H1 (cell line): ENCODE measurements around the gene TOP3A. TPM values are rescaled to one million over a fixed set of nuclear protein-coding genes. Genes with fewer than 3 reads are reported as not detected.

ENCODE experiments used
- CTCF ChIA-PET: fragments of 300-600 bp; sonication (Branson Sonifier 250); formaldehyde crosslinking; loops from one replicate; lab custom pipeline; 2021; ENCODE audit not compliant: partially characterized antibody; lab: Charles Lee
- POLR2A ChIA-PET: fragments of 300-600 bp; sonication (Branson Sonifier 250); formaldehyde crosslinking; loops from one replicate; lab custom pipeline; 2021; ENCODE audit warnings: inconsistent platforms; ENCODE audit not compliant: partially characterized antibody; lab: Charles Lee
- DNase-seq, 2 experiments: peaks; one replicate each; pipeline versions ENCODE4 v3.0.0 to v3.0.0-alpha.2; 2010 to 2022; ENCODE audit warnings: low spot score in 2 of 2, low read depth in 1 of 2, mixed read lengths in 1 of 2
- FAIRE-seq: peaks from 2 replicates; lab custom pipeline; 2011; peaks lifted over from hg19 to GRCh38; lab: Jason Lieb, UNC
- H2AFZ ChIP-seq: 2 replicates; pipeline ENCODE4 v1.8.1; 2012; ENCODE audit warnings: low read length, inconsistent platforms
- H2AK5ac ChIP-seq: 2 replicates; pipeline ENCODE4 v1.6.1; 2013; ENCODE audit warnings: low read depth, low read length
- H2BK120ac ChIP-seq: replicated peaks from 2 replicates; pipeline ENCODE3; 2013; ENCODE audit warnings: low read depth, low read length, inconsistent platforms
- H2BK12ac ChIP-seq: 2 replicates; pipeline ENCODE4 v1.6.1; 2013; ENCODE audit warnings: low read depth, low read length
- H2BK15ac ChIP-seq: 2 replicates; pipeline ENCODE4 v1.6.1; 2013; ENCODE audit warnings: low read length
- H2BK20ac ChIP-seq: 2 replicates; pipeline ENCODE4 v1.6.1; 2013; ENCODE audit warnings: low read length
- H2BK5ac ChIP-seq: 2 replicates; pipeline ENCODE4 v1.6.1; 2013; ENCODE audit warnings: low read depth, low read length
- H3K14ac ChIP-seq: 2 replicates; pipeline ENCODE4 v1.6.1; 2013; ENCODE audit warnings: inconsistent platforms; ENCODE audit not compliant: insufficient read length
- H3K18ac ChIP-seq: 2 replicates; pipeline ENCODE4 v1.6.1; 2013; ENCODE audit warnings: low read length; ENCODE audit errors: extremely low read depth
- H3K23ac ChIP-seq: 2 replicates; pipeline ENCODE4 v1.6.1; 2013; ENCODE audit warnings: inconsistent platforms; ENCODE audit not compliant: insufficient read length
- H3K23me2 ChIP-seq: 2 replicates; pipeline ENCODE4 v1.6.1; 2013; ENCODE audit warnings: low read depth, low read length
- H3K27ac ChIP-seq: 2 replicates; pipeline ENCODE4 v1.6.1; 2011; ENCODE audit warnings: low read depth, low read length, inconsistent platforms
- H3K27me3 ChIP-seq, 4 experiments: replicated peaks in 1 of 4; 1 replicate in 1 of 4; 2 replicates in 3 of 4; pipeline versions ENCODE4 v1.6.1 to v1.8.1; 2011 to 2013; ENCODE audit warnings: low read length in 3 of 4, mild to moderate bottlenecking in 3 of 4, inconsistent platforms in 2 of 4, mixed read lengths in 2 of 4, moderate library complexity in 1 of 4; ENCODE audit not compliant: control insufficient read depth in 3 of 4, insufficient read depth in 3 of 4; ENCODE audit errors: extremely low read depth in 1 of 4
- H3K36me3 ChIP-seq, 4 experiments: 2 replicates each; pipeline versions ENCODE4 v1.6.1 to v1.8.1; 2011 to 2013; ENCODE audit warnings: mild to moderate bottlenecking in 4 of 4, low read length in 3 of 4, moderate library complexity in 2 of 4, control low read depth in 1 of 4, inconsistent platforms in 1 of 4; ENCODE audit not compliant: insufficient read depth in 4 of 4, control insufficient read depth in 2 of 4
- H3K4ac ChIP-seq: replicated peaks from 2 replicates; pipeline ENCODE3; 2013; ENCODE audit warnings: low read length, low read depth, mixed read lengths, inconsistent platforms; ENCODE audit not compliant: insufficient read length
- H3K4me1 ChIP-seq, 4 experiments: replicated peaks in 1 of 4; 1 replicate in 1 of 4; 2 replicates in 3 of 4; pipeline versions ENCODE4 v1.6.1 to v1.8.1; 2011 to 2013; ENCODE audit warnings: low read length in 3 of 4, inconsistent platforms in 2 of 4, mixed read lengths in 1 of 4; ENCODE audit not compliant: insufficient read depth in 4 of 4, control insufficient read depth in 3 of 4
- H3K4me2 ChIP-seq, 2 experiments: 2 replicates each; pipeline versions ENCODE4 v1.6.1 to v1.8.1; 2011 to 2013; ENCODE audit warnings: low read depth in 2 of 2, low read length in 2 of 2, control low read depth in 1 of 2, inconsistent platforms in 1 of 2, mild to moderate bottlenecking in 1 of 2; ENCODE audit not compliant: insufficient read depth in 1 of 2
- H3K4me3 ChIP-seq, 4 experiments: fragments of 200-600, 300-600 bp in 1 of 4; sonication (generic), shearing (Covaris generic), sonication (Bioruptor Twin) in 1 of 4; 2 replicates each; pipeline versions ENCODE4 v1.5.1 to v1.8.1; 2011 to 2016; ENCODE audit warnings: low read length in 4 of 4, low read depth in 3 of 4, control low read depth in 2 of 4, inconsistent platforms in 2 of 4, mild to moderate bottlenecking in 2 of 4, mixed read lengths in 1 of 4, moderate library complexity in 1 of 4; ENCODE audit not compliant: insufficient read depth in 2 of 4; ENCODE audit errors: extremely low read depth in 1 of 4
- H3K56ac ChIP-seq: replicated peaks from 2 replicates; pipeline ENCODE3; 2013; ENCODE audit warnings: low read depth, mild to moderate bottlenecking, mixed read lengths, low read length, inconsistent platforms; ENCODE audit not compliant: insufficient read length
- H3K79me1 ChIP-seq: 2 replicates; pipeline ENCODE4 v1.6.1; 2013; ENCODE audit warnings: low read depth, low read length, control low read depth
- H3K79me2 ChIP-seq, 2 experiments: 2 replicates each; pipeline versions ENCODE4 v1.6.1 to v1.8.1; 2012 to 2013; ENCODE audit warnings: low read length in 2 of 2, mild to moderate bottlenecking in 2 of 2, inconsistent platforms in 1 of 2; ENCODE audit not compliant: insufficient read depth in 2 of 2, control insufficient read depth in 1 of 2
- H3K9ac ChIP-seq, 4 experiments: replicated peaks in 1 of 4; 1 replicate in 1 of 4; 2 replicates in 3 of 4; pipeline versions ENCODE4 v1.6.1 to v1.8.1; 2011 to 2013; ENCODE audit warnings: low read depth in 3 of 4, low read length in 3 of 4, control low read depth in 2 of 4, mild to moderate bottlenecking in 2 of 4, moderate library complexity in 2 of 4, inconsistent platforms in 1 of 4; ENCODE audit errors: extremely low read depth in 1 of 4
- H3K9me3 ChIP-seq, 2 experiments: 2 replicates each; pipeline versions ENCODE4 v1.6.1 to v1.8.1; 2012 to 2013; ENCODE audit warnings: mild to moderate bottlenecking in 2 of 2, moderate library complexity in 2 of 2, control low read depth in 1 of 2, inconsistent platforms in 1 of 2, low read depth in 1 of 2, low read length in 1 of 2, mixed read lengths in 1 of 2; ENCODE audit not compliant: insufficient read depth in 2 of 2
- H4K20me1 ChIP-seq, 2 experiments: replicated peaks in 1 of 2; 2 replicates each; pipeline versions ENCODE3 to v1.8.1; 2011 to 2013; ENCODE audit warnings: inconsistent platforms in 2 of 2, low read length in 2 of 2, mild to moderate bottlenecking in 1 of 2; ENCODE audit not compliant: insufficient read depth in 2 of 2, control insufficient read depth in 1 of 2
- H4K5ac ChIP-seq: 2 replicates; pipeline ENCODE4 v1.6.1; 2013; ENCODE audit warnings: low read length, low read depth, mixed read lengths, inconsistent platforms; ENCODE audit not compliant: insufficient read length
- H4K8ac ChIP-seq: 2 replicates; pipeline ENCODE4 v1.8.0; 2013; ENCODE audit warnings: mild to moderate bottlenecking, moderate library complexity, low read length, inconsistent platforms; ENCODE audit not compliant: insufficient read depth; ENCODE audit errors: extremely low read depth
- H4K91ac ChIP-seq: replicated peaks from 2 replicates; pipeline ENCODE3; 2013; ENCODE audit warnings: low read length, mixed read lengths, inconsistent platforms; ENCODE audit not compliant: insufficient read length
- FOSL1 ChIP-seq: IDR thresholded peaks from 2 replicates; pipeline ENCODE4 v1.6.1; 2011; ENCODE audit warnings: mild to moderate bottlenecking, low read depth, low read length, moderate library complexity; ENCODE audit not compliant: insufficient read depth
- TCF12 ChIP-seq: IDR thresholded peaks from 2 replicates; pipeline ENCODE4 v1.6.1; 2011; ENCODE audit warnings: low read depth, mild to moderate bottlenecking, low read length
- WGBS, 2 experiments: shearing (Covaris generic) in 1 of 2; methylation state at CpG; one replicate each; pipeline versions ENCODE4 v1.1.6 to v1.1.7; 2013 to 2015; ENCODE audit warnings: low lambda C conversion rate in 2 of 2, mixed read lengths in 2 of 2, inconsistent platforms in 1 of 2, low coverage in 1 of 2, missing lambda C conversion rate in 1 of 2; ENCODE audit not compliant: insufficient replicate concordance in 2 of 2, insufficient coverage in 1 of 2, insufficient read length in 1 of 2; ENCODE audit errors: extremely low coverage in 1 of 2, missing lambda C conversion rate in 1 of 2; 5-methylcytosine and 5-hydroxymethylcytosine counted together
- polyA plus RNA-seq, 7 experiments: library from polyadenylated mRNA; depleted of rRNA in 3 of 7; stranded (reverse) in 5 of 7; unstranded in 2 of 7; fragments of >200 nt in 5 of 7; fragments of 200-250 nt in 2 of 7; gene quantifications; 1 replicate in 5 of 7; 2 replicates in 1 of 7; 4 replicates in 1 of 7; pipeline versions ENCODE4 v1.2.1 to v1.2.3, GENCODE V29; 2011 to 2013; ENCODE audit warnings: missing spikeins in 2 of 7, mixed read lengths in 2 of 7
- total RNA-seq: library from RNA; stranded (reverse); fragmentation: NEBNext Ultra II Directional; extraction: Animal tissue kit (Norgen Biotek cat#: 25700); gene quantifications from 2 replicates; pipeline ENCODE4 v1.2.1, GENCODE V29; 2021

Gene TOP3A
- total and polyA plus RNA-seq, 2 of the 8 experiments (the other 6 are each of a cell fraction or from before 2014, with no cell fraction given), result 23.4 to 54.3 TPM

GRCh38 chr17:18229771-18230170 lies 85.0 kb downstream of the TOP3A start:
- ChIA-PET POLR2A (interaction anchor here (0.6 to 3.6 kb wide), 7 partner anchors 11 to 47 kb away, joined by 3 to 14 read pairs (median 8); partner anchors contain the start of genes ALKBH5, FLII and MIEF2), CTCF (interaction anchor here (0.5 to 8.4 kb wide), 5 partner anchors 14 to 780 kb away, joined by 3 to 76 read pairs (median 6); no protein-coding TSS in a partner anchor)
- H3K4me3 ChIP-seq, result no peak overlapping the region
- DNase-seq (no peak), FAIRE-seq (no peak)
- no peak overlapping the region for H2AFZ ChIP-seq
- H3K4me2 ChIP-seq, result no peak overlapping the region
- no peak overlapping the region for H2BK5ac ChIP-seq
- no peak overlapping the region for H3K14ac ChIP-seq
- 96% methylated on average over 7 of the region's 7 CpGs; no CpG with 5 or more reads in 1 of the 2 experiments for WGBS, 2 experiments
- peaks cover 0 to 13% (median 6%) of the 10 kb centered on the region in 4 experiments; a peak in 5 of 7 replicates for H3K4me1 ChIP-seq
- H3K36me3 ChIP-seq, result peaks cover 11 to 23% (median 12%) of the 10 kb centered on the region in 4 experiments; a peak in 6 of 8 replicates
- no peak overlapping the region for H4K8ac ChIP-seq
- no peak overlapping the region for H3K9ac ChIP-seq
- peaks cover 10% of the 10 kb centered on the region for H3K23me2 ChIP-seq
- H3K27ac ChIP-seq, result no peak overlapping the region
- no peak overlapping the region for H3K23ac ChIP-seq
- H4K20me1 ChIP-seq, result peaks cover 17 to 31% of the 10 kb centered on the region in 2 experiments
- H3K18ac ChIP-seq, result no peak overlapping the region
- H2BK15ac ChIP-seq, result no peak overlapping the region
- H2BK20ac ChIP-seq, result no peak overlapping the region
- peaks cover 50% of the 10 kb centered on the region for H3K79me1 ChIP-seq
- H2AK5ac ChIP-seq, result no peak overlapping the region
- no peak overlapping the region for H4K91ac ChIP-seq
- no peak overlapping the region for H2BK12ac ChIP-seq
- peaks cover 8 to 67% of the 10 kb centered on the region in 2 experiments for H3K79me2 ChIP-seq
- H2BK120ac ChIP-seq, result no peak overlapping the region
- no peak overlapping the region for H3K56ac ChIP-seq
- no peaks in the 10 kb centered on the region for H3K27me3 ChIP-seq
- no peak overlapping the region for H3K4ac ChIP-seq
- H3K9me3 ChIP-seq, result no peaks in the 10 kb centered on the region
- H4K5ac ChIP-seq, result no peak overlapping the region
- no peak for TF ChIP-seq TCF12
- no peak for TF ChIP-seq FOSL1
